Erythroblast (primary cell): Measurements from ENCODE around the gene RAD51C.

ENCODE experiments used
- GATA1 ChIP-seq: IDR thresholded peaks from 2 replicates; pipeline ENCODE4 v1.6.1; 2011; ENCODE audit warnings: low read depth, mild to moderate bottlenecking, control low read depth, low read length, moderate library complexity
- POLR2A ChIP-seq: IDR thresholded peaks from 2 replicates; pipeline ENCODE4 v1.6.1; 2011; ENCODE audit warnings: mild to moderate bottlenecking, low read length

- TF ChIP-seq POLR2A (no peak), GATA1 (no peak)
Observed at GRCh38 chr17:58755269-58755576, 62.8 kb downstream of the RAD51C start.
